Prostate gland (tissue), 2 donors: Measurements from ENCODE around the gene KLF5. TPM values are rescaled to one million over a fixed set of nuclear protein-coding genes. Genes with fewer than 3 reads are reported as not detected.

ENCODE experiments used
- DNase-seq: peaks from one replicate; pipeline ENCODE4 v3.0.0-alpha.2; 2019; ENCODE audit warnings: low spot score
- H3K27ac ChIP-seq, 2 donors: fragments of 200-600 bp; sonication (generic); 2 replicates each; pipeline ENCODE4 v1.5.1; 2017 to 2019
- H3K27me3 ChIP-seq: fragments of 200-600 bp; sonication (generic); replicated peaks from 2 replicates; pipeline ENCODE4 v1.5.1; 2019; ENCODE audit not compliant: insufficient read depth
- H3K36me3 ChIP-seq, 2 donors: fragments of 200-600 bp; sonication (generic); 1 replicate in 1 of 2; 2 replicates in 1 of 2; pipeline versions ENCODE4 v1.5.1 to v1.8.1; 2017 to 2019
- H3K4me1 ChIP-seq: fragments of 200-600 bp; sonication (generic); replicated peaks from 2 replicates; pipeline ENCODE4 v1.5.1; 2019
- H3K4me3 ChIP-seq, 2 donors: fragments of 200-600 bp; sonication (generic); 2 replicates each; pipeline ENCODE4 v1.5.1; 2017 to 2019
- H3K9me3 ChIP-seq: fragments of 200-600 bp; sonication (generic); 2 replicates; pipeline ENCODE4 v1.5.1; 2017
- POLR2A ChIP-seq: fragments of 450-650 bp; IDR thresholded peaks from one replicate; pipeline ENCODE4 v1.6.1; 2016; ENCODE audit warnings: antibody characterized with exemption, mild to moderate bottlenecking
- POLR2AphosphoS5 ChIP-seq: sonication (generic); formaldehyde crosslinking; IDR thresholded peaks from one replicate; pipeline ENCODE4 v1.6.1; 2017; ENCODE audit warnings: antibody characterized with exemption
- WGBS: methylation state at CpG from one replicate; pipeline ENCODE4 v1.1.5; 2018; 5-methylcytosine and 5-hydroxymethylcytosine counted together
- intact Hi-C: fragments of 100-400 bp; cut with DNase I; formaldehyde crosslinking; loops from one replicate; pipeline ENCODE4 v1.14.2; 2022
- total RNA-seq, 2 donors: library from RNA; depleted of rRNA; stranded (reverse); fragments of >200 nt; gene quantifications; one replicate each; pipeline ENCODE4 v1.1.0, GENCODE V29; 2016
- TF ChIP-seq, protein P1 (sequence below), 4 experiments: fragments of 200-600 bp in 2 of 4; fragments of 450-650 bp in 2 of 4; sonication (generic) in 2 of 4; IDR thresholded peaks; 1 replicate in 3 of 4; 2 replicates in 1 of 4; pipeline ENCODE4 v1.5.1; 2016 to 2019; ENCODE audit warnings: antibody characterized with exemption in 4 of 4, mild to moderate bottlenecking in 2 of 4, moderate library complexity in 2 of 4

KLF5 gene
- total RNA-seq, 2 donors from 2014 or later: 42.3 to 50.6 TPM

- 70% methylated on average over 10 of the region's 10 CpGs for WGBS
- Histone ChIP-seq H3K27ac (no peak overlapping the region), H3K27me3 (no peaks in the 10 kb centered on the region), H3K4me3 (no peak overlapping the region), H3K36me3 (no peaks in the 10 kb centered on the region), H3K4me1 (no peaks in the 10 kb centered on the region), H3K9me3 (no peaks in the 10 kb centered on the region)
- intact Hi-C loops: no loop called here
- no peak for DNase-seq
- no peak for TF ChIP-seq POLR2A
- TF ChIP-seq POLR2AphosphoS5: no peak
- TF ChIP-seq, protein P1, sequence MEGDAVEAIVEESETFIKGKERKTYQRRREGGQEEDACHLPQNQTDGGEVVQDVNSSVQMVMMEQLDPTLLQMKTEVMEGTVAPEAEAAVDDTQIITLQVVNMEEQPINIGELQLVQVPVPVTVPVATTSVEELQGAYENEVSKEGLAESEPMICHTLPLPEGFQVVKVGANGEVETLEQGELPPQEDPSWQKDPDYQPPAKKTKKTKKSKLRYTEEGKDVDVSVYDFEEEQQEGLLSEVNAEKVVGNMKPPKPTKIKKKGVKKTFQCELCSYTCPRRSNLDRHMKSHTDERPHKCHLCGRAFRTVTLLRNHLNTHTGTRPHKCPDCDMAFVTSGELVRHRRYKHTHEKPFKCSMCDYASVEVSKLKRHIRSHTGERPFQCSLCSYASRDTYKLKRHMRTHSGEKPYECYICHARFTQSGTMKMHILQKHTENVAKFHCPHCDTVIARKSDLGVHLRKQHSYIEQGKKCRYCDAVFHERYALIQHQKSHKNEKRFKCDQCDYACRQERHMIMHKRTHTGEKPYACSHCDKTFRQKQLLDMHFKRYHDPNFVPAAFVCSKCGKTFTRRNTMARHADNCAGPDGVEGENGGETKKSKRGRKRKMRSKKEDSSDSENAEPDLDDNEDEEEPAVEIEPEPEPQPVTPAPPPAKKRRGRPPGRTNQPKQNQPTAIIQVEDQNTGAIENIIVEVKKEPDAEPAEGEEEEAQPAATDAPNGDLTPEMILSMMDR (IDR thresholded peaks at IDR 0.05): no peak
Observed at GRCh38 chr13:73106513-73107178, 47.8 kb downstream of the KLF5 start.

GRCh38 chr13:73107481-73107880 is 48.7 kb downstream of the KLF5 start:
- intact Hi-C loops: no loop called here
- 75% methylated on average over 3 of the region's 3 CpGs for WGBS
- Histone ChIP-seq H3K4me1 (no peaks in the 10 kb centered on the region), H3K36me3 (no peaks in the 10 kb centered on the region), H3K27me3 (no peaks in the 10 kb centered on the region), H3K4me3 (no peak overlapping the region), H3K9me3 (no peaks in the 10 kb centered on the region), H3K27ac (no peak overlapping the region)
- no peak for DNase-seq
- no peak for TF ChIP-seq POLR2AphosphoS5
- TF ChIP-seq, protein P1 (IDR thresholded peaks at IDR 0.05): no peak
- no peak for TF ChIP-seq POLR2A

DNA sequence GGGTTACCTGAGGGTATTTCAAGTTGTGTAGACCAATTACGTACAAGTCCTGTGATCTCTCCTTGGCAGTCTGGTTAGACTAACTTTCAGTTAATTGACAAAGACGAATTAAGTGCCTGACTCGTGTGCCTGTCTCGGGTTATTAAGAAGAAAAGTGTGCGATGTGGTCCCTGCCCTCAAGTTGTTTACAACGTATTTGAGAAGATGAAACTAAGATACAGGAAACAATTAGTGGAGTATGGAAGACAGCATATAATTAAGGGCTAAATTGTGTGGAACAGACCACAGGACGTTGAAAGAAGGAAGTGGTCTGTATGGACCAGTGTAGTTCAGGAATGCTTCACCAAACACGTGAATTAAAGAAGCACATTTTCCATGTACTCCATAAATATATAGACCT is 49.2 kb downstream of the KLF5 start:
- no peaks in the 10 kb centered on the region for H3K27me3 ChIP-seq

DNA sequence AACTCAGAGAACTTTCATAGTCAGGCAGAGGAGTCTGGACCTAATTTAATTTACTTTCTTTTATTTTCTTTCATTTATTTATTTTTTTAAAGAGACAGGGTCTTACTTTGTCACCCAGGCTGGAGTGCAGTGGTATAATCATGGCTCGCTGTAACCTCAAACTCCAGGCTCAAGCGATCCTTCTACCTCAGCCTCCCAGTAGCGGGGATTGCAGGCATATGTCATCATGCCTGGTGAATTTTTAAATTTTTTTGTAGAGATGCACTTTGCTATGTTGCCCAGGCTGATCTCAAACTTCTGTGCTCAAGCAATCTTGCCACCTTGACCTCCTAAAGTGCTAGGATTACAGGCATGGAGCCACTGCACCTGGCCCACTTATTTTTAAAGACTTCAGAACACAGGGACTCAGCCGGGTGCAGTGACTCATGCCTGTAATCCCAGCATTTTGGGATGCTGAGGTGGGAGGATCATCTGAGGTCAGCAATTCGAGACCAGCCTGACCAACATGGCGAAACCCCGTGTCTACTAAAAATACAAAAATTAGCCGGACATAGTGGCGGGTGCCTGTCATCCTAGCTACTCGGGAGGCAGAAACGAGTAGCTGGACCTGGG is 50.6 kb downstream of the KLF5 start:
- TF ChIP-seq, protein P1 (IDR thresholded peaks at IDR 0.05): no peak
- TF ChIP-seq POLR2A (no peak), POLR2AphosphoS5 (no peak)
- Histone ChIP-seq H3K4me3 (no peak overlapping the region), H3K9me3 (no peaks in the 10 kb centered on the region), H3K27ac (no peak overlapping the region), H3K4me1 (no peaks in the 10 kb centered on the region), H3K36me3 (no peaks in the 10 kb centered on the region), H3K27me3 (no peaks in the 10 kb centered on the region)
- DNase-seq: no peak
- WGBS: 97% methylated on average over 11 of the region's 11 CpGs
- intact Hi-C loops: no loop called here

More for the DNA sequence above, 49.2 kb downstream of the KLF5 start:
- H3K27ac ChIP-seq: no peak overlapping the region
- intact Hi-C loops: no loop called here
- TF ChIP-seq, protein P1 (IDR thresholded peaks at IDR 0.05): no peak
- TF ChIP-seq POLR2A (no peak), POLR2AphosphoS5 (no peak)
- no peaks in the 10 kb centered on the region for H3K36me3 ChIP-seq
- no peaks in the 10 kb centered on the region for H3K4me1 ChIP-seq
- no peak overlapping the region for H3K4me3 ChIP-seq
- DNase-seq: no peak
- WGBS: 74% methylated on average over 8 of the region's 8 CpGs
- H3K9me3 ChIP-seq: no peaks in the 10 kb centered on the region

GRCh38 chr13:73109969-73110368 is 51.2 kb downstream of the KLF5 start:
- DNase-seq: no peak
- intact Hi-C loops: no loop called here
- H3K27me3 ChIP-seq: no peaks in the 10 kb centered on the region

More at GRCh38 chr13:73109969-73110368, 51.2 kb downstream of the KLF5 start:
- no peaks in the 10 kb centered on the region for H3K36me3 ChIP-seq
- no peak overlapping the region for H3K27ac ChIP-seq
- no peaks in the 10 kb centered on the region for H3K4me1 ChIP-seq
- WGBS: 89% methylated on average over 3 of the region's 3 CpGs
- H3K9me3 ChIP-seq: no peaks in the 10 kb centered on the region
- H3K4me3 ChIP-seq: no peak overlapping the region
- TF ChIP-seq POLR2A (no peak), POLR2AphosphoS5 (no peak)
- TF ChIP-seq, protein P1 (IDR thresholded peaks at IDR 0.05): no peak
